ENCODE data around the gene PTGER3. TPM values are rescaled to one million over a fixed set of nuclear protein-coding genes. Genes with fewer than 3 reads are reported as not detected.

Gene PTGER3
- 4.8 TPM for total RNA-seq

GRCh38 chr1:71047635-71048607 lies at the start of gene PTGER3:
Gene PTGER3 (minus strand): TSS chr1:71047816. CDS start chr1:71047577, 239 bp downstream.

GRCh38 chr1:71080739-71081696 lies 33.4 kb upstream of the PTGER3 start, which contains the start of gene ZRANB2:
Gene ZRANB2 (minus strand): TSS chr1:71081035. CDS start chr1:71080995, 40 bp downstream.

Other genes with a start within 250 kb of the PTGER3 start
- gene ZRANB2, start 33.2 kb upstream of the PTGER3 start, total RNA-seq = 164 TPM